Common myeloid progenitor, CD34-positive (primary cell): ENCODE results near the gene TRIOBP.

Experiments used
- CTCF ChIA-PET: fragments of 350-600 bp; sonication (Branson Sonifier 250); formaldehyde crosslinking; loops from one replicate; lab custom pipeline; 2021; ENCODE audit warnings: antibody characterized with exemption; lab: Charles Lee
- POLR2A ChIA-PET: fragments of 350-600 bp; sonication (Branson Sonifier 250); formaldehyde crosslinking; loops from one replicate; lab custom pipeline; 2021; ENCODE audit warnings: antibody characterized with exemption; lab: Charles Lee
- DNase-seq, 3 donors: peaks; one replicate each; pipeline versions ENCODE4 v3.0.0 to v3.0.0-alpha.2; 2013
- H3K27ac ChIP-seq, 2 experiments: 1 replicate in 1 of 2; 2 replicates in 1 of 2; pipeline ENCODE4 v1.7.0; 2013; ENCODE audit warnings: inconsistent platforms in 2 of 2, low read length in 2 of 2, mild to moderate bottlenecking in 2 of 2, low read depth in 1 of 2, moderate library complexity in 1 of 2; ENCODE audit not compliant: severe bottlenecking in 2 of 2, insufficient read depth in 1 of 2, poor library complexity in 1 of 2
- H3K27me3 ChIP-seq, 5 experiments: replicated peaks in 2 of 5; 1 replicate in 3 of 5; 2 replicates in 2 of 5; pipeline versions ENCODE4 v1.6.1 to v1.7.0; 2013; ENCODE audit warnings: low read length in 4 of 5, mild to moderate bottlenecking in 2 of 5, moderate library complexity in 2 of 5, inconsistent platforms in 1 of 5; ENCODE audit not compliant: insufficient read depth in 5 of 5, control insufficient read depth in 4 of 5
- H3K36me3 ChIP-seq, 4 experiments: 1 replicate in 2 of 4; 2 replicates in 2 of 4; pipeline versions ENCODE4 v1.6.1 to v1.7.0; 2013; ENCODE audit warnings: low read length in 3 of 4, control low read depth in 1 of 4, mild to moderate bottlenecking in 1 of 4; ENCODE audit not compliant: control insufficient read depth in 4 of 4, insufficient read depth in 4 of 4
- H3K4me1 ChIP-seq, 4 experiments: 1 replicate in 3 of 4; 2 replicates in 1 of 4; pipeline versions ENCODE4 v1.6.1 to v1.7.1; 2013; ENCODE audit warnings: low read length in 3 of 4, mild to moderate bottlenecking in 3 of 4, control low read depth in 1 of 4, inconsistent platforms in 1 of 4, moderate library complexity in 1 of 4; ENCODE audit not compliant: control insufficient read depth in 4 of 4, insufficient read depth in 4 of 4; ENCODE audit errors: control extremely low read depth in 1 of 4
- H3K4me3 ChIP-seq, 7 experiments: 1 replicate in 4 of 7; 2 replicates in 3 of 7; pipeline versions ENCODE4 v1.5.1 to v1.7.0; 2013; ENCODE audit warnings: mild to moderate bottlenecking in 7 of 7, low read length in 6 of 7, moderate library complexity in 6 of 7, inconsistent platforms in 2 of 7, low read depth in 2 of 7, control low read depth in 1 of 7; ENCODE audit not compliant: insufficient read depth in 4 of 7, control insufficient read depth in 1 of 7; ENCODE audit errors: extremely low read depth in 1 of 7
- H3K9me3 ChIP-seq, 5 experiments: 1 replicate in 4 of 5; 2 replicates in 1 of 5; pipeline versions ENCODE4 v1.6.1 to v1.7.1; 2013; ENCODE audit warnings: low read length in 4 of 5, mild to moderate bottlenecking in 2 of 5, inconsistent platforms in 1 of 5, low read depth in 1 of 5, moderate library complexity in 1 of 5; ENCODE audit not compliant: control insufficient read depth in 4 of 5, insufficient read depth in 2 of 5; ENCODE audit errors: control extremely low read depth in 1 of 5
- WGBS: methylation state at CpG from one replicate; pipeline ENCODE4 v1.1.5; 2013; ENCODE audit not compliant: insufficient coverage; 5-methylcytosine and 5-hydroxymethylcytosine counted together

The TRIOBP gene

GRCh38 chr22:37733625-37734401 is 37.0 kb downstream of the TRIOBP start:
- no peaks in the 10 kb centered on the region for H3K27me3 ChIP-seq
- no peaks in the 10 kb centered on the region for H3K9me3 ChIP-seq
- CTCF ChIA-PET: interaction anchor here (0.7 to 1.2 kb wide), 4 partner anchors 17 to 75 kb away, joined by 3 to 4 read pairs (median 4); partner anchors contain the start of gene PDXP
- DNase-seq: no peak
- no peaks in the 10 kb centered on the region for H3K36me3 ChIP-seq
- no peak overlapping the region for H3K4me3 ChIP-seq
- H3K4me1 ChIP-seq: peaks cover 0 to 29% (median 17%) of the 10 kb centered on the region in 4 experiments
- H3K27ac ChIP-seq: no peak overlapping the region
- POLR2A ChIA-PET: no interaction called here
- WGBS: 98% methylated on average over 10 of the region's 11 CpGs

- 97% methylated on average over 4 of the region's 6 CpGs for WGBS
- no peak for DNase-seq
- H3K9me3 ChIP-seq: no peaks in the 10 kb centered on the region
- no peaks in the 10 kb centered on the region for H3K36me3 ChIP-seq
- no peak overlapping the region for H3K4me3 ChIP-seq
- POLR2A ChIA-PET: no interaction called here
- peaks cover 0 to 24% (median 18%) of the 10 kb centered on the region in 4 experiments for H3K4me1 ChIP-seq
- H3K27ac ChIP-seq: no peak overlapping the region
- H3K27me3 ChIP-seq: no peaks in the 10 kb centered on the region
- CTCF ChIA-PET: interaction anchor here (1.2 to 1.4 kb wide), 2 partner anchors 71 to 76 kb away, joined by 3 read pairs; partner anchors contain the start of gene PDXP
Measured at GRCh38 chr22:37734402-37734700, 37.5 kb downstream of the TRIOBP start.

GRCh38 chr22:37734964-37735451 is 38.2 kb downstream of the TRIOBP start:
- POLR2A ChIA-PET: no interaction called here
- H3K4me1 ChIP-seq: peaks cover 0 to 25% (median 23%) of the 10 kb centered on the region in 4 experiments
- no peaks in the 10 kb centered on the region for H3K9me3 ChIP-seq
- CTCF ChIA-PET: interaction anchor here (0.7 to 1.4 kb wide), 4 partner anchors 15 to 171 kb away, joined by 3 read pairs; partner anchors contain the start of gene PDXP
- 98% methylated on average over 14 of the region's 16 CpGs for WGBS
- no peak overlapping the region for H3K4me3 ChIP-seq
- no peaks in the 10 kb centered on the region for H3K27me3 ChIP-seq
- no peaks in the 10 kb centered on the region for H3K36me3 ChIP-seq
- no peak overlapping the region for H3K27ac ChIP-seq
- no peak for DNase-seq

DNA sequence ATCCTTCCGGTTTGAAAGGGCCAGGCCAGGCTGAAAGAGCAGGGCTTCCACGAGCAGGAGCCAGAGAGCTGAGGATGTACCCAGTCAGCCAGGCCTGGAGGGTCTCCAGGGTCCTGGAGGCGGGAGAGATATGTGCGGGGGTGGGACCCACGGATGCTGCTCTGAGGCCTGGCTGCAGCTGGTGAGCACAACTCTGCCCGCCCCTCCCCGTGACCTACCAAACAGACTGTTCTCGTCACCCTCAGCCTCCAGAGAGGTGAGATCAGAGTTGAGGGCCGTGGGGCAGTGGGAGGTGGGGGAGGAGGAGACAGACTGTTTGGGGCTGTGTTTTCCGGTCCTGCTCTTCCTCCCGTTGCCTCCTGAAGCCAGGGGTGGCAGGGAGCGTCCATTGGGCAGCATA is 42.2 kb downstream of the TRIOBP start:
- ChIA-PET POLR2A (no interaction called here), CTCF (no interaction called here)
- no peaks in the 10 kb centered on the region for H3K9me3 ChIP-seq
- no peak overlapping the region for H3K27ac ChIP-seq
- no peak overlapping the region for H3K4me3 ChIP-seq
- H3K4me1 ChIP-seq: peaks cover 0 to 35% (median 15%) of the 10 kb centered on the region in 4 experiments
- H3K36me3 ChIP-seq: no peaks in the 10 kb centered on the region
- DNase-seq: no peak
- H3K27me3 ChIP-seq: no peaks in the 10 kb centered on the region
- WGBS: 96% methylated on average over 4 of the region's 12 CpGs

- no peaks in the 10 kb centered on the region for H3K36me3 ChIP-seq
- WGBS: 68% methylated on average over 10 of the region's 17 CpGs
- peaks cover 0 to 35% (median 15%) of the 10 kb centered on the region in 4 experiments for H3K4me1 ChIP-seq
- no peak overlapping the region for H3K27ac ChIP-seq
- peak in 2 of 3 donors; percentile 44 to 50 for DNase-seq
- no peaks in the 10 kb centered on the region for H3K9me3 ChIP-seq
- H3K27me3 ChIP-seq: no peaks in the 10 kb centered on the region
- POLR2A ChIA-PET: no interaction called here
- no peak overlapping the region for H3K4me3 ChIP-seq
- CTCF ChIA-PET: interaction anchor here (0.5 kb wide), 1 partner anchor 9 kb away, joined by 3 read pairs; no protein-coding TSS in a partner anchor
Measured at GRCh38 chr22:37739611-37740049, 42.8 kb downstream of the TRIOBP start.

DNA sequence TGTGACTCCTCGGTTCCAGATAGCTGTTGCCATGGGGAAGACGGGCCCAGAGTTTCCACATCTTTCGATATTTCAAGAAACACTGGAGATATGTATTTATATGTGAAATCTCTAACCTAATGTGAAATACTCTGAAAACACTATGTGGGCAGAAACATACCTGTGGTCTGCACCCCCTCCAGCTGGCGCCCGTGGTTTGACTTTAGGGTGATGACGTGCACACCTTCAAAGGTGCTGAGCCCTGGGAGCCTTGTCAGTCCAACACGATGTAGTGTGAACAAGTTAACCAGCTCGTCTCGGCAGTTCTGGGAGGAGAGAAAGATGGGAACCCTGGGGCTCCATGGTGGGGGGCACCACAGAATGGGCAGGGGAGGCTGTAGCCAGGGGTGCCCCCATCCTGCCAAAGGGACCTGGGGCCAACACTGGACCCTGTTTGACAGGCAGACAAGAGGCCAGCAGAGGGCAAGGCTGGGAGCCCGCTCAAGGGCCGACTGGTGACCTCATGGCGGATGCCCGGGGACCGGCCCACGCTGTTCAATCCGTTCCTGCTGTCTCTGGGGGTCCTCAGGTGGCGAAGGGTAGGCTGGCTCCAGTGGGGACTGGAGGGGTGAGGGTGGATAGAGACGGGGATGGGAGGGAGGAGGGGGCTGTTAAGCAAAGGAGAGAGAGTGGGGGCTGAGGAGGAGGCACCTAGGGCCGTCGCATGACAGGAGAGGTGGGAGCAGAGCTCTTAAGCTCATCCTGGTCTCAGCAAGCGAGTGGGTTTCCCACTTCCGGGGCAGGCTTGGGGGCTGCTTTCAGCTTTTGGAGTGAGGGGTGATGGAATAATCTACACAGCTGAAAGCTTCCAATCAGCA is 43.8 kb downstream of the TRIOBP start:
- H3K4me3 ChIP-seq: no peak overlapping the region
- H3K27me3 ChIP-seq: no peaks in the 10 kb centered on the region
- DNase-seq: no peak
- WGBS: 91% methylated on average over 18 of the region's 22 CpGs
- POLR2A ChIA-PET: interaction anchor here (0.6 kb wide), 1 partner anchor 12 kb away, joined by 10 read pairs; no protein-coding TSS in a partner anchor
- no peaks in the 10 kb centered on the region for H3K36me3 ChIP-seq
- H3K27ac ChIP-seq: no peak overlapping the region
- no peaks in the 10 kb centered on the region for H3K9me3 ChIP-seq
- CTCF ChIA-PET: interaction anchor here (0.7 to 1.2 kb wide), 4 partner anchors 8 to 98 kb away, joined by 3 read pairs; no protein-coding TSS in a partner anchor
- H3K4me1 ChIP-seq: peaks cover 0 to 35% (median 21%) of the 10 kb centered on the region in 4 experiments
